H1 (cell line): ENCODE results near the gene SPATA13. TPM values are rescaled to one million over a fixed set of nuclear protein-coding genes. Genes with fewer than 3 reads are reported as not detected.

ENCODE experiments used
- CTCF ChIA-PET: fragments of 300-600 bp; sonication (Branson Sonifier 250); formaldehyde crosslinking; loops from one replicate; lab custom pipeline; 2021; ENCODE audit not compliant: partially characterized antibody; lab: Charles Lee
- POLR2A ChIA-PET: fragments of 300-600 bp; sonication (Branson Sonifier 250); formaldehyde crosslinking; loops from one replicate; lab custom pipeline; 2021; ENCODE audit warnings: inconsistent platforms; ENCODE audit not compliant: partially characterized antibody; lab: Charles Lee
- DNase-seq, 2 experiments: peaks; one replicate each; pipeline versions ENCODE4 v3.0.0 to v3.0.0-alpha.2; 2010 to 2022; ENCODE audit warnings: low spot score in 2 of 2, low read depth in 1 of 2, mixed read lengths in 1 of 2
- FAIRE-seq: peaks from 2 replicates; lab custom pipeline; 2011; peaks lifted over from hg19 to GRCh38; lab: Jason Lieb, UNC
- H2AFZ ChIP-seq: 2 replicates; pipeline ENCODE4 v1.8.1; 2012; ENCODE audit warnings: low read length, inconsistent platforms
- H2AK5ac ChIP-seq: 2 replicates; pipeline ENCODE4 v1.6.1; 2013; ENCODE audit warnings: low read depth, low read length
- H2BK120ac ChIP-seq: replicated peaks from 2 replicates; pipeline ENCODE3; 2013; ENCODE audit warnings: low read depth, low read length, inconsistent platforms
- H2BK12ac ChIP-seq: 2 replicates; pipeline ENCODE4 v1.6.1; 2013; ENCODE audit warnings: low read depth, low read length
- H2BK15ac ChIP-seq: 2 replicates; pipeline ENCODE4 v1.6.1; 2013; ENCODE audit warnings: low read length
- H2BK20ac ChIP-seq: 2 replicates; pipeline ENCODE4 v1.6.1; 2013; ENCODE audit warnings: low read length
- H2BK5ac ChIP-seq: 2 replicates; pipeline ENCODE4 v1.6.1; 2013; ENCODE audit warnings: low read depth, low read length
- H3K14ac ChIP-seq: 2 replicates; pipeline ENCODE4 v1.6.1; 2013; ENCODE audit warnings: inconsistent platforms; ENCODE audit not compliant: insufficient read length
- H3K18ac ChIP-seq: 2 replicates; pipeline ENCODE4 v1.6.1; 2013; ENCODE audit warnings: low read length; ENCODE audit errors: extremely low read depth
- H3K23ac ChIP-seq: 2 replicates; pipeline ENCODE4 v1.6.1; 2013; ENCODE audit warnings: inconsistent platforms; ENCODE audit not compliant: insufficient read length
- H3K23me2 ChIP-seq: 2 replicates; pipeline ENCODE4 v1.6.1; 2013; ENCODE audit warnings: low read depth, low read length
- H3K27ac ChIP-seq: 2 replicates; pipeline ENCODE4 v1.6.1; 2011; ENCODE audit warnings: low read depth, low read length, inconsistent platforms
- H3K27me3 ChIP-seq, 4 experiments: replicated peaks in 1 of 4; 1 replicate in 1 of 4; 2 replicates in 3 of 4; pipeline versions ENCODE4 v1.6.1 to v1.8.1; 2011 to 2013; ENCODE audit warnings: low read length in 3 of 4, mild to moderate bottlenecking in 3 of 4, inconsistent platforms in 2 of 4, mixed read lengths in 2 of 4, moderate library complexity in 1 of 4; ENCODE audit not compliant: control insufficient read depth in 3 of 4, insufficient read depth in 3 of 4; ENCODE audit errors: extremely low read depth in 1 of 4
- H3K36me3 ChIP-seq, 4 experiments: 2 replicates each; pipeline versions ENCODE4 v1.6.1 to v1.8.1; 2011 to 2013; ENCODE audit warnings: mild to moderate bottlenecking in 4 of 4, low read length in 3 of 4, moderate library complexity in 2 of 4, control low read depth in 1 of 4, inconsistent platforms in 1 of 4; ENCODE audit not compliant: insufficient read depth in 4 of 4, control insufficient read depth in 2 of 4
- H3K4ac ChIP-seq: replicated peaks from 2 replicates; pipeline ENCODE3; 2013; ENCODE audit warnings: low read length, low read depth, mixed read lengths, inconsistent platforms; ENCODE audit not compliant: insufficient read length
- H3K4me1 ChIP-seq, 4 experiments: replicated peaks in 1 of 4; 1 replicate in 1 of 4; 2 replicates in 3 of 4; pipeline versions ENCODE4 v1.6.1 to v1.8.1; 2011 to 2013; ENCODE audit warnings: low read length in 3 of 4, inconsistent platforms in 2 of 4, mixed read lengths in 1 of 4; ENCODE audit not compliant: insufficient read depth in 4 of 4, control insufficient read depth in 3 of 4
- H3K4me2 ChIP-seq, 2 experiments: 2 replicates each; pipeline versions ENCODE4 v1.6.1 to v1.8.1; 2011 to 2013; ENCODE audit warnings: low read depth in 2 of 2, low read length in 2 of 2, control low read depth in 1 of 2, inconsistent platforms in 1 of 2, mild to moderate bottlenecking in 1 of 2; ENCODE audit not compliant: insufficient read depth in 1 of 2
- H3K4me3 ChIP-seq, 4 experiments: fragments of 200-600, 300-600 bp in 1 of 4; sonication (generic), shearing (Covaris generic), sonication (Bioruptor Twin) in 1 of 4; 2 replicates each; pipeline versions ENCODE4 v1.5.1 to v1.8.1; 2011 to 2016; ENCODE audit warnings: low read length in 4 of 4, low read depth in 3 of 4, control low read depth in 2 of 4, inconsistent platforms in 2 of 4, mild to moderate bottlenecking in 2 of 4, mixed read lengths in 1 of 4, moderate library complexity in 1 of 4; ENCODE audit not compliant: insufficient read depth in 2 of 4; ENCODE audit errors: extremely low read depth in 1 of 4
- H3K56ac ChIP-seq: replicated peaks from 2 replicates; pipeline ENCODE3; 2013; ENCODE audit warnings: low read depth, mild to moderate bottlenecking, mixed read lengths, low read length, inconsistent platforms; ENCODE audit not compliant: insufficient read length
- H3K79me1 ChIP-seq: 2 replicates; pipeline ENCODE4 v1.6.1; 2013; ENCODE audit warnings: low read depth, low read length, control low read depth
- H3K79me2 ChIP-seq, 2 experiments: 2 replicates each; pipeline versions ENCODE4 v1.6.1 to v1.8.1; 2012 to 2013; ENCODE audit warnings: low read length in 2 of 2, mild to moderate bottlenecking in 2 of 2, inconsistent platforms in 1 of 2; ENCODE audit not compliant: insufficient read depth in 2 of 2, control insufficient read depth in 1 of 2
- H3K9ac ChIP-seq, 4 experiments: replicated peaks in 1 of 4; 1 replicate in 1 of 4; 2 replicates in 3 of 4; pipeline versions ENCODE4 v1.6.1 to v1.8.1; 2011 to 2013; ENCODE audit warnings: low read depth in 3 of 4, low read length in 3 of 4, control low read depth in 2 of 4, mild to moderate bottlenecking in 2 of 4, moderate library complexity in 2 of 4, inconsistent platforms in 1 of 4; ENCODE audit errors: extremely low read depth in 1 of 4
- H3K9me3 ChIP-seq, 2 experiments: 2 replicates each; pipeline versions ENCODE4 v1.6.1 to v1.8.1; 2012 to 2013; ENCODE audit warnings: mild to moderate bottlenecking in 2 of 2, moderate library complexity in 2 of 2, control low read depth in 1 of 2, inconsistent platforms in 1 of 2, low read depth in 1 of 2, low read length in 1 of 2, mixed read lengths in 1 of 2; ENCODE audit not compliant: insufficient read depth in 2 of 2
- H4K20me1 ChIP-seq, 2 experiments: replicated peaks in 1 of 2; 2 replicates each; pipeline versions ENCODE3 to v1.8.1; 2011 to 2013; ENCODE audit warnings: inconsistent platforms in 2 of 2, low read length in 2 of 2, mild to moderate bottlenecking in 1 of 2; ENCODE audit not compliant: insufficient read depth in 2 of 2, control insufficient read depth in 1 of 2
- H4K5ac ChIP-seq: 2 replicates; pipeline ENCODE4 v1.6.1; 2013; ENCODE audit warnings: low read length, low read depth, mixed read lengths, inconsistent platforms; ENCODE audit not compliant: insufficient read length
- H4K8ac ChIP-seq: 2 replicates; pipeline ENCODE4 v1.8.0; 2013; ENCODE audit warnings: mild to moderate bottlenecking, moderate library complexity, low read length, inconsistent platforms; ENCODE audit not compliant: insufficient read depth; ENCODE audit errors: extremely low read depth
- H4K91ac ChIP-seq: replicated peaks from 2 replicates; pipeline ENCODE3; 2013; ENCODE audit warnings: low read length, mixed read lengths, inconsistent platforms; ENCODE audit not compliant: insufficient read length
- CBX5 ChIP-seq: fragments of 300-800, 300-1000 bp; sonication (generic); IDR thresholded peaks from 2 replicates; pipeline ENCODE4 v1.7.1; 2016; ENCODE audit warnings: antibody characterized with exemption, low read length, low read depth
- CBX8 ChIP-seq: fragments of 300-800, 300-1000 bp; sonication (generic); IDR thresholded peaks from 2 replicates; pipeline ENCODE4 v1.7.1; 2016; ENCODE audit warnings: low read depth, low read length, borderline replicate concordance
- CEBPB ChIP-seq: IDR thresholded peaks from 2 replicates; pipeline ENCODE4 v1.6.1; 2012; ENCODE audit warnings: low read depth, low read length
- CREB1 ChIP-seq: IDR thresholded peaks from 2 replicates; pipeline ENCODE4 v1.6.1; 2012; ENCODE audit warnings: inconsistent platforms
- EZH2 ChIP-seq: fragments of 200-600 bp; sonication (generic); IDR thresholded peaks from 2 replicates; pipeline ENCODE4 v1.7.1; 2012; ENCODE audit warnings: low read depth, mild to moderate bottlenecking, moderate library complexity, low read length, inconsistent platforms; ENCODE audit not compliant: severe bottlenecking
- GABPA ChIP-seq: IDR thresholded peaks from 2 replicates; pipeline ENCODE4 v1.6.1; 2011; ENCODE audit warnings: mild to moderate bottlenecking, low read length, moderate library complexity, borderline replicate concordance; ENCODE audit not compliant: insufficient read depth
- GTF2F1 ChIP-seq: IDR thresholded peaks from 2 replicates; pipeline ENCODE4 v1.6.1; 2012; ENCODE audit warnings: low read depth, low read length, improper control_type of control experiment, borderline replicate concordance
- KDM1A ChIP-seq: fragments of 200-600, 300-600 bp; sonication (generic); IDR thresholded peaks from 2 replicates; pipeline ENCODE4 v1.7.1; 2016; ENCODE audit warnings: mild to moderate bottlenecking, low read length, borderline replicate concordance
- KDM4A ChIP-seq: IDR thresholded peaks from one replicate; pipeline ENCODE4 v1.7.1; 2012; ENCODE audit warnings: low read depth, mild to moderate bottlenecking, moderate library complexity, low read length, inconsistent platforms; ENCODE audit not compliant: severe bottlenecking
- SP4 ChIP-seq: IDR thresholded peaks from 2 replicates; pipeline ENCODE4 v1.6.1; 2012; ENCODE audit warnings: low read length, inconsistent platforms
- TCF12 ChIP-seq: IDR thresholded peaks from 2 replicates; pipeline ENCODE4 v1.6.1; 2011; ENCODE audit warnings: low read depth, mild to moderate bottlenecking, low read length
- WGBS, 2 experiments: shearing (Covaris generic) in 1 of 2; methylation state at CpG; one replicate each; pipeline versions ENCODE4 v1.1.6 to v1.1.7; 2013 to 2015; ENCODE audit warnings: low lambda C conversion rate in 2 of 2, mixed read lengths in 2 of 2, inconsistent platforms in 1 of 2, low coverage in 1 of 2, missing lambda C conversion rate in 1 of 2; ENCODE audit not compliant: insufficient replicate concordance in 2 of 2, insufficient coverage in 1 of 2, insufficient read length in 1 of 2; ENCODE audit errors: extremely low coverage in 1 of 2, missing lambda C conversion rate in 1 of 2; 5-methylcytosine and 5-hydroxymethylcytosine counted together
- polyA plus RNA-seq, 7 experiments: library from polyadenylated mRNA; depleted of rRNA in 3 of 7; stranded (reverse) in 5 of 7; unstranded in 2 of 7; fragments of >200 nt in 5 of 7; fragments of 200-250 nt in 2 of 7; gene quantifications; 1 replicate in 5 of 7; 2 replicates in 1 of 7; 4 replicates in 1 of 7; pipeline versions ENCODE4 v1.2.1 to v1.2.3, GENCODE V29; 2011 to 2013; ENCODE audit warnings: missing spikeins in 2 of 7, mixed read lengths in 2 of 7
- total RNA-seq: library from RNA; stranded (reverse); fragmentation: NEBNext Ultra II Directional; extraction: Animal tissue kit (Norgen Biotek cat#: 25700); gene quantifications from 2 replicates; pipeline ENCODE4 v1.2.1, GENCODE V29; 2021

Gene SPATA13
- total and polyA plus RNA-seq, 2 of the 8 experiments (the other 6 are each of a cell fraction or from before 2014, with no cell fraction given): 12.6 to 30.9 TPM

DNA sequence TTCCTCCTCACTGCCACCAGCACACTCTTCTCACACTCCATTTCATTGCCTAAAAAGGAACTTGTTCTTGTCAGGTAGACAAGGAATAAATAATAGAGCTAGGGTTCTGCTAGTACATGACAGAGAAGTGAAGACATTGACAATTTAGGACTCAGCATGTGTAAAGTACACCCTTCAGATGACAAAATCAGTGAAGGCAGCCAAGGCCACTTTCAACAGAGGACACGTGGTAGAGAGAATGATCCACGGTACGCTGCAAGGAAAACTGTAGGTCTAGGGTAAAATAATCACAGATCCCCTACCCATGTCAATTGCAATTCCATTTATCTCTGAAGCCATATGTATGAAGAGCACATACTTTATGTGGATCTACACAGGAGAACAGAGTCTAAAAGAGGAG, 7.2 kb upstream of the SPATA13 start:
- Histone ChIP-seq H3K23me2 (no peaks in the 10 kb centered on the region), H2BK15ac (no peak overlapping the region), H3K27ac (no peak overlapping the region), H4K8ac (no peak overlapping the region), H2BK120ac (no peak overlapping the region), H2BK20ac (no peak overlapping the region), H3K36me3 (no peaks in the 10 kb centered on the region), H3K79me2 (no peaks in the 10 kb centered on the region), H2AFZ (no peak overlapping the region), H4K20me1 (no peaks in the 10 kb centered on the region), H4K91ac (no peak overlapping the region), H3K79me1 (no peaks in the 10 kb centered on the region), H3K23ac (no peak overlapping the region), H3K18ac (no peak overlapping the region), H2BK5ac (no peak overlapping the region), H3K4me3 (no peak overlapping the region), H3K27me3 (no peaks in the 10 kb centered on the region; a peak in 1 of 7 replicates), H3K14ac (no peak overlapping the region), H3K56ac (no peak overlapping the region), H3K4ac (no peak overlapping the region), H3K9ac (no peak overlapping the region), H2BK12ac (no peak overlapping the region), H4K5ac (no peak overlapping the region), H3K4me1 (peaks cover 0 to 4% (median 1%) of the 10 kb centered on the region in 4 experiments; a peak in 5 of 7 replicates), H2AK5ac (no peak overlapping the region), H3K4me2 (no peak overlapping the region), H3K9me3 (no peaks in the 10 kb centered on the region)
- WGBS, 2 experiments: 91% methylated on average over 3 of the region's 3 CpGs; no CpG with 5 or more reads in 1 of the 2 experiments
- TF ChIP-seq TCF12: no peak
- no peak for TF ChIP-seq GTF2F1
- no peak for TF ChIP-seq CEBPB
- no peak for TF ChIP-seq CBX5
- TF ChIP-seq KDM4A: no peak
- no peak for TF ChIP-seq KDM1A
- TF ChIP-seq GABPA: no peak
- no peak for TF ChIP-seq CBX8
- no peak for TF ChIP-seq EZH2
- TF ChIP-seq SP4: no peak
- no peak for TF ChIP-seq CREB1
- ChIA-PET CTCF (interaction anchor here (1.0 kb wide), 1 partner anchor 100 kb away, joined by 3 read pairs; no protein-coding TSS in a partner anchor), POLR2A (no interaction called here)
- FAIRE-seq (no peak), DNase-seq (no peak)
